ENCODE data around the gene RUBCN. TPM values are rescaled to one million over a fixed set of nuclear protein-coding genes. Genes with fewer than 3 reads are reported as not detected.
"Not testable (repeated sequence)": the region's sequence is repeated elsewhere in the genome, so short reads cannot be mapped to it uniquely, and the experiment has no call there.

Gene RUBCN
- total RNA-seq, 1 experiment from 2014 or later: 37.9 TPM

DNA sequence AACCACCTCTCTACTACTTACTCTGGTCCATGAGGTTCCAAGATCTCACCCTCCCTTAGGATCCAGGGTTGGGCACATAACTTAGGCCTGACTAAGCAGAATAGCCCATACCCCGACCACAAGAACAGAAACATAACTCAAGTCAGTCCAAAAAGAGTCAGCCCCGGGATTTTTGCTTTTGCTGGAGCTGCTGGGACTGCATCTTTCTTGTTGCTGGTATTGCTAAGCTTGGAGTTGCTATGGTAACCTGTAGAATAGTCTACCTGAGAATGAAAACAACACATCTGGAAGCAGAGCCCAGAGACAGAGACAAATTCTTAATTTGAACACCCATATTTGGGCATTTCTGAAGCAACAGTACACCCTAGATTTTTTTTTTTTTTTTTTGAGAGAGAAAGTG lies 6.5 kb downstream of the RUBCN start:
- Histone ChIP-seq H3K4me3 (ENCODE audit: low read depth in 2 of 2, low read length in 2 of 2) (no peak overlapping the region), H3K9me3 (ENCODE audit: control insufficient read depth, insufficient read depth, low read depth, low read length) (no peaks in the 10 kb centered on the region), H3K27ac (ENCODE audit: low read length) (no peak overlapping the region), H3K4me1 (ENCODE audit: control insufficient read depth, insufficient read depth, low read length) (peaks cover 7% of the 10 kb centered on the region; the same call in 1 of the 2 replicates), H3K36me3 (ENCODE audit: control insufficient read depth, insufficient read depth, low read length) (no peaks in the 10 kb centered on the region), H3K27me3 (ENCODE audit: control insufficient read depth, insufficient read depth, low read length) (no peaks in the 10 kb centered on the region)
- CTCF ChIA-PET: interaction anchor here (0.6 kb wide), 1 partner anchor 11 kb away, joined by 7 read pairs; no protein-coding TSS in a partner anchor
- in situ Hi-C loops (cut with HindIII; ENCODE audit: low pct_unique_long_range_greater_than_20kb, low sequenced_read_pairs) (loop anchor here (10.0 kb wide), 1 partner anchor 135 kb away; no protein-coding TSS in a partner anchor), intact Hi-C loops (cut with micrococcal nuclease; ENCODE audit: unreplicated experiment) (no loop called here)
- POLR2A ChIA-PET: interaction anchor here (0.6 to 0.7 kb wide), 2 partner anchors 18 to 19 kb away, joined by 3 to 6 read pairs; no protein-coding TSS in a partner anchor
- ATAC-seq: no peak
- DNase-seq (ENCODE audit: low read depth, low spot score): no peak
- TF ChIP-seq, protein P1, sequence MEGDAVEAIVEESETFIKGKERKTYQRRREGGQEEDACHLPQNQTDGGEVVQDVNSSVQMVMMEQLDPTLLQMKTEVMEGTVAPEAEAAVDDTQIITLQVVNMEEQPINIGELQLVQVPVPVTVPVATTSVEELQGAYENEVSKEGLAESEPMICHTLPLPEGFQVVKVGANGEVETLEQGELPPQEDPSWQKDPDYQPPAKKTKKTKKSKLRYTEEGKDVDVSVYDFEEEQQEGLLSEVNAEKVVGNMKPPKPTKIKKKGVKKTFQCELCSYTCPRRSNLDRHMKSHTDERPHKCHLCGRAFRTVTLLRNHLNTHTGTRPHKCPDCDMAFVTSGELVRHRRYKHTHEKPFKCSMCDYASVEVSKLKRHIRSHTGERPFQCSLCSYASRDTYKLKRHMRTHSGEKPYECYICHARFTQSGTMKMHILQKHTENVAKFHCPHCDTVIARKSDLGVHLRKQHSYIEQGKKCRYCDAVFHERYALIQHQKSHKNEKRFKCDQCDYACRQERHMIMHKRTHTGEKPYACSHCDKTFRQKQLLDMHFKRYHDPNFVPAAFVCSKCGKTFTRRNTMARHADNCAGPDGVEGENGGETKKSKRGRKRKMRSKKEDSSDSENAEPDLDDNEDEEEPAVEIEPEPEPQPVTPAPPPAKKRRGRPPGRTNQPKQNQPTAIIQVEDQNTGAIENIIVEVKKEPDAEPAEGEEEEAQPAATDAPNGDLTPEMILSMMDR (IDR thresholded peaks at IDR 0.05): no peak
- TF ChIP-seq POLR2AphosphoS5 (IDR thresholded peaks at IDR 0.05; ENCODE audit: low read depth, low read length): no peak
- TF ChIP-seq REST (IDR thresholded peaks at IDR 0.05; ENCODE audit: insufficient read depth in 1 of 2, low read depth in 2 of 2, low read length in 1 of 2): no peak
- TF ChIP-seq TCF7L2 (IDR thresholded peaks at IDR 0.05; ENCODE audit: low read depth, low read length): no peak
- no peak for TF ChIP-seq SIN3A (IDR thresholded peaks at IDR 0.05; ENCODE audit: borderline replicate concordance, insufficient read depth, low read depth, low read length)
- BruUV-seq (replicated peaks): no TSS peak

DNA sequence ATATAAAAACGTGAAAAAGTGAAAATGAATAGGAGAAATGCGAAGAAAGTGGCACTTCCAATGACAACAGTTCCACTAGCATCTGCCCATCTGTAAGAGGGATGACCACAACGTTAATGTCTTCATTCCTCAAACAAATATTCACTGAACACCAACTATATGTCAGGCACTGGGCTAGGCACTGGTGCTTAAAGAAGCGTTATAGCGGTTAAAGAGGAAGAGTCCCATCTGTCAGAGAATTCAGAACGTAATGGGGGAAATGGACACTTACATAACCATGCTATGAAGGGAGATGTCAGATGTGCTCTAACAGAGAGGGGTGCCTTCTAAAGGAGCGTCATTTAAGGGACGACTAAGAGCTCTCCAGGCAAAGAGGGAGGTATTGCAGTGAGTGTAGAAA lies 8.2 kb downstream of the RUBCN start:
- Histone ChIP-seq H3K4me1 (ENCODE audit: control insufficient read depth, insufficient read depth, low read length) (no peaks in the 10 kb centered on the region), H3K9me3 (ENCODE audit: control insufficient read depth, insufficient read depth, low read depth, low read length) (no peaks in the 10 kb centered on the region), H3K36me3 (ENCODE audit: control insufficient read depth, insufficient read depth, low read length) (no peaks in the 10 kb centered on the region), H3K27me3 (ENCODE audit: control insufficient read depth, insufficient read depth, low read length) (no peaks in the 10 kb centered on the region), H3K27ac (ENCODE audit: low read length) (no peak overlapping the region), H3K4me3 (ENCODE audit: low read depth in 2 of 2, low read length in 2 of 2) (no peak overlapping the region)
- CTCF ChIA-PET: no interaction called here
- no peak for ATAC-seq
- TF ChIP-seq, protein P1 (IDR thresholded peaks at IDR 0.05): no peak
- TF ChIP-seq REST (IDR thresholded peaks at IDR 0.05; ENCODE audit: insufficient read depth in 1 of 2, low read depth in 2 of 2, low read length in 1 of 2) (no peak), POLR2AphosphoS5 (IDR thresholded peaks at IDR 0.05; ENCODE audit: low read depth, low read length) (no peak), TCF7L2 (IDR thresholded peaks at IDR 0.05; ENCODE audit: low read depth, low read length) (no peak), SIN3A (IDR thresholded peaks at IDR 0.05; ENCODE audit: borderline replicate concordance, insufficient read depth, low read depth, low read length) (no peak)
- no TSS peak for BruUV-seq (replicated peaks)
- in situ Hi-C loops (cut with HindIII; ENCODE audit: low pct_unique_long_range_greater_than_20kb, low sequenced_read_pairs): no loop called here
- DNase-seq (ENCODE audit: low read depth, low spot score): no peak
- intact Hi-C loops (cut with micrococcal nuclease; ENCODE audit: unreplicated experiment): no loop called here
- POLR2A ChIA-PET: no interaction called here

DNA sequence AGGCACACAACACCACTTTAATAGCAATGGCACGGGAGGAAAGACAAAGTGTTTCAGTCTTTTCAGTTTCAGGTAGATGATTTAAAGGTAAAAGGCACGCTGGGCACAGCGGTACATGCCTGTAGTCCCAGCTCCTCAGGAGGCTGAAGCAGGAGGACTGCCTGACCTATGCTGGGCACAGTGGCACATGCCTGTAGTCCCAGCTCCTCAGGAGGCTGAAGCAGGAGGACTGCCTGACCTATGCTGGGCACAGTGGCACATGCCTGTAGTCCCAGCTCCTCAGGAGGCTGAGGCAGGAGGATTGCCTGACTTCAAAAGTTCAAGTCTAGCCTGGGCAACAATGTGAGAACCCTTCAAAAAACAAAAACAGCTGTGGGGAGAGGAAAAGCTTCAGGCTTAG lies 8.8 kb downstream of the RUBCN start:
- in situ Hi-C loops (cut with HindIII; ENCODE audit: low pct_unique_long_range_greater_than_20kb, low sequenced_read_pairs); H3K9me3 ChIP-seq (ENCODE audit: control insufficient read depth, insufficient read depth, low read depth, low read length); BruUV-seq (replicated peaks); H3K27ac ChIP-seq (ENCODE audit: low read length); intact Hi-C loops (cut with micrococcal nuclease; ENCODE audit: unreplicated experiment); H3K4me3 ChIP-seq (ENCODE audit: low read depth in 2 of 2, low read length in 2 of 2); DNase-seq (ENCODE audit: low read depth, low spot score); H3K4me1 ChIP-seq (ENCODE audit: control insufficient read depth, insufficient read depth, low read length); H3K27me3 ChIP-seq (ENCODE audit: control insufficient read depth, insufficient read depth, low read length); POLR2A ChIA-PET; H3K36me3 ChIP-seq (ENCODE audit: control insufficient read depth, insufficient read depth, low read length): not testable (repeated sequence)
- 0 out of 2 replicates have a peak, but pooled peaks have one; percentile 39 for ATAC-seq
- CTCF ChIA-PET: interaction anchor here (0.6 kb wide), 1 partner anchor 75 kb away, joined by 3 read pairs; no protein-coding TSS in a partner anchor

Measured in Panc1 (cell line).